LHCN-M2 (cell line): ENCODE data around the gene ADPRH. TPM values are rescaled to one million over a fixed set of nuclear protein-coding genes. Genes with fewer than 3 reads are reported as not detected.

Source experiments
- DNase-seq: peaks from one replicate; pipeline ENCODE4 v3.0.0-alpha.2; 2012; ENCODE audit warnings: low read depth
- total RNA-seq: library from RNA; depleted of rRNA; stranded (reverse); fragments of >200 nt; gene quantifications from 2 replicates; pipeline ENCODE4 v1.2.3, GENCODE V29; 2014

Gene ADPRH
- total RNA-seq, 1 experiment from 2014 or later: 13.3 TPM

DNA sequence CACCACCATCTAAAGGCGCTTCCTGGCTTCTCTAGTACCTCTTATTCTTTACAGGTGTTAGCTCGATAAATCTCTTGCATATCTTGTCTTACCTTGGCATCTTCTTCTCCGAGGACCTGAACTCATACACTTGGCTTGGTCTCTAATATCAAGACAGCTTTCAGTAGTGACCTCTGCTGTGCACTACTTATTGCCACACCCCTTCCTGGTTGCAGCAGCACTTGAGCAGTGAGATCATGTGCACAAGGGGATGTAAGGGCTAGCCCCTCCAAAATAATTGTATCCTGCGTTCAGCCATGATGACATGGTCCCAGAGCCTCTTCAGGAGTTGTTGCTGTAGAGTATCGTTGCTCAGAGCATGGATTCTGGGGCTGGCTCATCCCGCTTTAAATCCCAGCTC, 17.1 kb downstream of the ADPRH start:
- peak; percentile 15 for DNase-seq

DNA sequence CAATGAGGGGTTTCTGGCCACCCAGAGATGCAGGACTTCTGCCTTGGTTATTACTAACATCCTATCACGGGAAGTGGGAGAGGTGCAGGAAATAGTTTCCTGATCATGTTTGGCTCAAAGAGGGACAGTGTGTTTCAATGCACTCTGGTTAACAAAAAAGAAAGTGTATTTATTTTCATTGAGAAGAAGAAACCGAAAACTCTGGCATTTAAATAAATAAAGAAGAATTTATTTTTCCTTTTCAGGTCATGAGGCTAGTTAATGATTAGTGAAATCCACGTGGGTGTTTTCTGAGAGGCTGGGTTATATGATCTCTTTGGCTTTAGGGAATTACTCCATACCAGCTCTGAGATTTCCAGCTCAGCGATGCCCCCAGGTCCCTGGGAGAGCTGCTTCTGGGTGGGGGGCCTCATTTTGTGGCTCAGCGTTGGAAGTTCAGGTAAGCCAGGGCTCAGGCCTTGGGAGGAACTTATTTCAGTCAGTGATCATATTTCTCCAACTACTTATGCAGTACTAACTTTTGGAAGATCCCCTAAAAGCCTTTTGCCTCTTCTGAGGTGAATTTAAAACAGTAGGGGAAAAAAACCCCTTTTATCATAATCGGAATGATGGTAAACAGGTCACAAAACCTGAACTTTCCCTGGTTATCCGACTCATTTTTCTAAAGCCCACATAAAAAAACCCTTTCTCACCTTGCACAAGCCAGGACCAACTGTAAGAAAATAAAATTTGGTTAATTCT, 18.4 kb downstream of the ADPRH start, which contains the start of gene PLA1A:
TSS of gene PLA1A (plus strand) at position 338 of the 741 bp plus-strand sequence. CDS start at position 367, 29 bp downstream.
- no peak for DNase-seq

DNA sequence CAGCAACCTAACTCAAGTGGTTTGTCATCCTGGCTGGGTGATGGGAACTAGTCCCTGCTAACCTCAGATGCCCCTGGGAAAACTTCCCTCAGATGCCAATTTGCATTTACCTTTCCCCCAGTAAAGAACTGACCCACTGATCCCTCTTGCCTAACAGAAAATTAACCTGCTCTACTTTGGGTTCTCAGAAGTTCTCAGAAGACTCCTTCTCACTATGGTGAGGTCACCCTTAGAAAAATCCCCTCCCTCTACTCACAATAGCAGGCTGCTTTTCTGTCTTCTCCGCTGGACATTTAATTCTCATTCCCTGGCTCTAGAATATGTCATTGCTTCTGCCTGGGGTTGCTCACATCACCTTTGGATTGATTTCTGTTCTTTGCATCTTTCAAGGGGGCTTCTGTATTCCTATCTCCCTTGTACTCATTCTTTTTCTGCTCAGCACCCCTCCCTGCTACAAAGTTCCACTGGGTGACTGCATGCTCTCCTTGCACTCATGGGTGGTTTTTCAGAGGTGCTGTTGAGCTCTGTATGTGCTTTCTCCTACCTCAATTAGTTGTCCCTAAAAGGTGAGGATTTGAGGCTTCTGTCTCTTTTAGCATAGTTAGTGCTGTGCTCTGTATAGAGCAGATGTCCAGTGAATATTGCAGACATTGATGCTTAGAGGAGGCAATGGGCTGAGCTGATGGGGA, 19.3 kb downstream of the ADPRH start:
- DNase-seq: no peak

DNA sequence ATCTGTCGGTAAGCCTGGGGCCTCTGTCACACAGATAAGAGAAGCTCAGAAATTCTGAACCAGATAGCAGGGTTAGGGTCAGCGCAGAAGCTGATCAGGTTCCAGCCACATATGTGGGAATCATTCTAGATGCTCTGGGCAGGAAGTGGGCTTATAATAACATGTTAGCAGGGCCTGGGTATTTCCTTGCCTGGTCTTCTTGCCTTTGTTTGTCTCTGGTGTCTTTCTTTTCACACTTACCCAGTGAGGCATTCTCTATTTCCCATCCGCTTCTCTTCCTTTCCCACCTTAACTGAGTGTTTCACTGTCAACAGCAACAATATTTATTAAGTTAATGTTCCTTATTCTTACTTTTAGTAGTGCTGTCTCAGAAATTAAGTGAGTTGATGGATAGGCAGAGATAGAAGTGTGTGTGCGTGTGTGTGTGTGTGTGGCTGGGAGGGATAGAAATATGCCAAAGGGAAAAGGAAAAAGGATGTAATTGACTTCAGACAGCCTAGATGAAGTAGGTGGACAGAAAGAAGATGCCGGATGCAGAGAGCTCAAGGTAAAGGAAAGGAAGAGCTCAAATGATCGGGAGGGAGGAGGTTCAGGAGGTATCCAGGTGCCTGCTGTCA, 20.4 kb downstream of the ADPRH start:
- DNase-seq: no peak

DNA sequence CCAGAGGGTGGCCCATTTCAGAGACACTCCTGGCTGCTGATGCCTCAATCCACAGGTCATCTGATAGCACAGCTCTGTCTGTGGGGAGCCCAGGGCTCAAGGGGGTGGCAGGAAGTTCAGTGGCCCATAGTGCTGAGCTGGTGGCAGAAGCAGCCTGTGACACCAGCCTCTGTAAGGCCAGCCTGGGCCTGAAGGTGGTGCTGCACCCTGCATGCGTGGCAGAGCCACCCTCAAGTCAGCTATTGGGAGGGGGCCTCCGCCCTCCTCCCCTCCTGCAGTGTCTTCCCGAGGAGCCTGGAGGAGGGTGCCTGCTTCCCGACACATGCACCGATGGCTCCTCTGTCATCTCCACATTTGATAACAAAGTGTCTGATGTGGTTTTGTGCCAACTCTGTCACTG, 21.4 kb downstream of the ADPRH start:
- DNase-seq: peak; percentile 14

DNA sequence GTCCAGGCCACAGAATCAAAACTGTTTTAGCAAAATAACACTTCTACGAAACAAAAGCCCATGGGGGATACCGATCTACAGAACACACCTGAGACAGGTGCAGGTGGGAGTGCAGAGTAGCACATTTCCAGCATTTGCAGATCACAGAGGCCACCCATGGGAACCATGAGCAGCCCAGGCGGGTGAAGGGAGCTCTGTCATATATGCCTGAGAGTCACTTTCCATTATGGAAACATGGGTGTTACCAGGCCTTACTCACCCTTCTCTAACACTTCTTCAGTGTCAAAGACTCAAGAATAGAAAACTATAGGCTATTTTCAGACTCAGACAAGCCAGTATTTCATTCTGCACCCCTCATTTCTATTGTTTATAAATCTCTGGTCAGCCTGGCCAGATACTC, 21.9 kb downstream of the ADPRH start:
- no peak for DNase-seq

DNA sequence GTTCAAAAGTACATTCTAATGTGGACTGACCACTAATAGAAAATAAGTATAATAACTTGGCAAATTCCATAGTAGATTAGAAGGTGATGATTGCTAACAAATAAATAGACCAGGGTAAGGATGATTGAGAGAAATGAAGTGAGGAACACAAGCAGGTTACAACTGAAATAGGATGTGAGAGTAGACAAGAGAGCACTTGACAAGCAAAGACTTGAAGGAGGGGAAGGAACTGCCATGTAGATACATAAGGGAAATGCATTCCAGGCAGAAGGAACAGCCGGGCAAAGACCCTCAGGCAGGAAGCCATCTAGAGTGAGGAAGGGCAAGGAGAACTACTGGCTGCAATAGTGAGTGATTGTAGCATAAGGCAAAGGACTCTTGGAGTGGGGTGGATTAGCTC, 23.4 kb downstream of the ADPRH start:
- no peak for DNase-seq

DNA sequence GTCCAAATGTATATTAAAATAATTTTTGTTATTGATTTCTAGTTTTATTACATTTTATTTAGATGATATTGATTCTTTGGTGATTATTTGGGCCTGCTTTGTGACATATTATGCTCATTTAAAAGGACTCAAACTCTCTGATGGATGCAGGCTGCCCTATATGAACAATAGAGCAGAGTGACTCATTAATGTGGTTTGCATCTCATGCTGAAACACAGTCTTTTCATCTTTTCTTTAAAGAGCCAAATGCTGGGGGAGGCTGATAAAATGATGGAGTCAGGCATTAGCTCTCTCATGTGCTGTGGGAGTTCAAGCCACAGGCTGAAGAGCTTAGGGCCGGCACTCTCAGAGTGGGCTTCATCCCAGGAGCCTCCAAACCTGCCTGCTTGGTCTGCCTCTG, 25.6 kb downstream of the ADPRH start:
- peak; percentile 73 for DNase-seq

DNA sequence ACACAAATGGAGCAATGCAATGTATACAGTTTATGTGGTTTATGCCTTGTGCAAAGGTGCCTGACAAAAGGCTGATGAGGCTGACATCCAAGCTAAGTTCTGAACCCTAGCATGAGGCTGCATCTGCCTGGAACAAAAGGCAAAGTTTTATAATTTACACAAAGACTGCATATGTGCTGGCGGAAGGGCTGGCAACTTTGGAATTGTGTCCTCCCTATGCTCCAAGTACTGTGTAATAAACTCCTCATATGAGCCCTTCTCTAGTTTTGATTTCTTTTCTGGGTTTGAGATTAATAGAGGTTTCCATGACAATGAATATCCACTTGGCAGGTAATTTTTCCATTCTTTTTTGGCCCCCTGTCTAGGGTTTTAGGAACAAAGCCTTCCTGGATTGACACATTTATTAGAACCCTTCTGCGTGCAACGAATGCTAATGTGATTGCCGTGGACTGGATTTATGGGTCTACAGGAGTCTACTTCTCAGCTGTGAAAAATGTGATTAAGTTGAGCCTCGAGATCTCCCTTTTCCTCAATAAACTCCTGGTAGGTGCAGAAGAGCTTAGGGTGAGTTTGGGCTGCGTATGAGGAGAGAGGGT, 29.2 kb downstream of the ADPRH start:
- DNase-seq: no peak

- DNase-seq: no peak
These were observed 30.0 kb downstream of the ADPRH start for GRCh38 chr3:119609301-119609700.

GRCh38 chr3:119611664-119612063, 32.4 kb downstream of the ADPRH start:
- no peak for DNase-seq

DNA sequence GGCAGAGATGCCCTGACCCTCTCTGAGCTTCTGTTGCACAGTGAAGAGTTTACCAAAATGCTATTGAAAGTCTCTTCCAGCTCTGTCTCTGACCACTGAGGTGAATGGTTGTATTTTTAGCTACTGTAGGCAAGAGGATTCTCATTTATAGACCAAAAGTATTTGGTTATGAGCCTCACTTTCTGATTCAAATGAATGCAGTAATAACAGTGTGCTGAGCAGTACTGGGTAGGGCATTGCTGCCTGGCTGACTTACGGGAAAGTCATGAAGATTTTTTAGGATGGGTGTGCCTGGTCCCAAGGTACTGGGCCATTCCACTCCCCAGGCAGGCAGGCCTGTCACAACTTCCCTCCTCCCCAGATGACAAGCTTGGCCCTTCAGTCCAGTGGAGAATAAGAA, 33.9 kb downstream of the ADPRH start:
- no peak for DNase-seq

- no peak for DNase-seq
These were observed 34.6 kb downstream of the ADPRH start for GRCh38 chr3:119613872-119614271.

DNA sequence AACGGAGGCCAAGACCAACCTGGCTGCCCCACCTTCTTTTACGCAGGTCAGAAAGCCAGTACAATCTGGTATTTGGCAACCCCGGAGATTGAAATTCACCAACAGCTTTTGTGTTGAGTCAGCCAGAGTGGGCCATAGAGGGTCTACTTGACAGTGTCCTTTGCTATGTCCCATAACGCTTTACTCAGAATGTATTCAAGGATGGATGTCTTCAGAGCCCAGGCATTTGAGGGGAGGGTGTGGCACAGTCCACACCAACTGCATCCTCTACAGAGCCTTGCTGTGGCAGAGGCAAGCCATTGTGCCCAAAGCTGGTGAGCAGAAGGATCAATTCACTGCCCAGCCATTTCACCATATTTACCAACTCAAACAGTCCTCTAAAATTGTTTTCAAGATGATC, 36.8 kb downstream of the ADPRH start:
- no peak for DNase-seq

DNA sequence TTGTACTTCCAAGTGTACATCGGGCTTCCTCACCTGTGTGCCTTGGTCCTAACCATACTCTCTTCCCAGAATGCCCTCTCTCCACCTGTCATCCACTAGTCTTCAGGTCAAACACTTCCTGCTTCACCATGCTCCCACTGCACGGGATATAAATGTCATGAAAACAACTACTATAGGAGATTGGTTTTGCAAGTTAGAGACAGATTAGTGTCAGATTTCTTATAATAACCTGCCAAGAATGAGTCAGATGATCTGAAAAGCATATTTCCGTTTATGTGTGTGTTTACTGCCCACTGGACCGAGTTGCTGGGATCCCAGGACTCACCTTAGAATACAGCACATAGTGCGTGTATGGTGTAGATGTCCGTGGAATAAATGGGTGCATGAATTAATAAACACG, 39.8 kb downstream of the ADPRH start:
- DNase-seq: peak; percentile 62

GRCh38 chr3:119620899-119621298, 41.6 kb downstream of the ADPRH start:
- DNase-seq: peak; percentile 64

GRCh38 chr3:119624002-119624720, 44.9 kb downstream of the ADPRH start:
- no peak for DNase-seq

- no peak for DNase-seq
These were observed 46.3 kb downstream of the ADPRH start for GRCh38 chr3:119625451-119626153.

DNA sequence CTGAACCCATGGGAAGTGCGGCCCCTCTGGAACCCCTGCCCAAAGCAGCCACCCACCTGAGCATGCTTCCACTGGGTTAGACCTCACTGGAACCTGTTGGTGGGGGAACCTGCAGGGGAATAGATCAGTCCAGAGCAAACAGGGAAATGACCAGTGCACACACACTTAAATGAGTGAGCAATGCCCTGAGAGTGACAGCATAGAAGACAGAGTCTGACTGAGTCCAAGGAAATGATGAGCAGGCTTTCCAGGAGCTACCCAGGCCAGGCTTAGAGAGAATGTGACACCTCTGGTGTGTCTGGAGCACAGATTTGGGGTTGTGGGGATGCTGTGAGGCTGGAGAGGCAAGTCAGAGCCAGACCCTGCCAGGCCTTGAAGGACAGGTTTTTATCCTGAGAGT, 46.9 kb downstream of the ADPRH start:
- no peak for DNase-seq

DNA sequence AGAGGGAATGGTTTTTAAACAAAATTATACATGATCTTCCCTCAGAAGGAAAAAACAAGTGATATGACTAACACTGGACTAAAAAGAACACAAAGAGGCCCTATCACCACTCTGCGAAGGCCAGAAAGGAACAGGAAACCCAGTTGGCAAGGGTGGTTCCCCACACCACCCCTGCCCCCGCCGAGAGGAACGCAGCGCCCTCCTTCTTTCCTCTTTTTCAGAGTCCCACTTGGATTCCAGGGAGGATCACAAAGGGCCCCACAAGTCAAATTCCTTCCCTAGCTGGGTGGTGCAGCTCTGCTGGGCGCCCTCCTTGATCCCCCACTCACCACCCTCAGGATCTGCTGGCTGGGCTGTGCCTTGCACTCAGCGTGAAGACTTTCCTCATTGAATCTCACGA, 48.2 kb downstream of the ADPRH start:
- no peak for DNase-seq

GRCh38 chr3:119628390-119628789, 49.1 kb downstream of the ADPRH start:
- no peak for DNase-seq
